GM15510 (cell line): ENCODE measurements around the gene COA1.
A peak's percentile ranks its signal among the peaks of the same experiment; 100 is the strongest.

Source experiments
- POLR2A ChIP-seq: IDR thresholded peaks from 3 replicates; pipeline ENCODE4 v1.6.1; 2011; ENCODE audit warnings: borderline replicate concordance; ENCODE audit not compliant: insufficient read length; ENCODE audit errors: extremely low read depth

The COA1 gene

DNA sequence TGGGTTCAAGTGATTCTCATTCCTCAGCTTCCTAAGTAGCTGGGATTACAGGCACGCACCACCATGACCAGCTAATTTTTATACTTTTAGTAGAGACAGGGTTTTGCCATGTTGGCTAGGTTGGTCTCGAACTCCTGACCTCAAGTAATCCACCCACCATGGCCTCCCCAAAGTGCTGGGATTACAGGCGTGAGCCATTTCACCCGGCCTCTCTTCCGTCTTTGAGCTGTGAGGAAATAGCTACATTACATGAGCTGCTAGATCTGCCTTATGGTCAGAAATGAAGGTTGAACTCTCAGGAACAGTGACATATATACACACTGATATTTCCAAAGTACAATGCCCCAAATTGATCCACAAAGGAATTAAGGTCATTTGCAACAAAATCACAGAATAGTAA is 31.5 kb upstream of the COA1 start:
- TF ChIP-seq POLR2A: no peak

DNA sequence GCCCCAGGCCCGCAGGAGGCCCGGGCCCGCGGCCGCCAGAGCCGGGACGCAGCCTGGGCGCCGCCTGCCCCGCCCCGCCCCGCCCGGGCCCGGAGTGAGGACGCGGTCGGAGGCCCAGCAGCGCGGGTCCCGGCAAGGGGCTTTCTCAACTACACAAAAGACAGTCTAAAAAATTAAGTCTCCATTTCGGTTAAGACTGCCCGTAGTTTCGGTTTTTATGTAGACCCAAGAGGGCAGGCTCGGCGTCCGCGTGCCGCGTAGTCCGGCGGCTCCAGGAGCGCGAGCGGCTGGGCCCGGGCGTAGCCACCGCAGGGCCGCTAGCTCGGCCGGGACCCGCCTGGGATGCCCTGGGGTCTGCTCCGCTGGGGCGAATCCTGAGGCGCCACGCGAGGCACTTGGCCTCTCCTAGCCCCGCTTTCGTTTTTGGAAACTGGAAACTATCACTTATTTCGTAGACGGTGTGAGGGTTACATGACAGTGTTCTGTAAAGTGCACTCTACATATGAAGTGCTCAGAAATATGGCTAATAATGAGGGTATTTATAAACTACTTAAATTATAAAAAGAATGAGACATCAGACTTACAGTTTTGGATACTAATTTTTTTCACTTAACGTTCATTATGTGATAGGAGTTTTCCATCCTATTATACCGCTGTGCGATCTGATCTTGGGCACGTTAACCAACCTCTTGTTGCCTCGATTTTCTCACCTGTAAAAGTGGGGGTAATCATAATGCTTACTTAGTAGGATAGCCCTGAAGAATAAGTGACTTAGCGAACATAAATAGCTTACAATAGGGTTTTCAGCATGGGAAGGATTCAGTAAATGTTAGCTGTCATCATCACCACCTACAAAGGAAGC is 29.7 kb upstream of the COA1 start:
- TF ChIP-seq POLR2A: peak; percentile 5

- TF ChIP-seq POLR2A: peak; percentile 43
Observed at GRCh38 chr7:43758029-43758821, 28.9 kb upstream of the COA1 start, which contains the start of gene BLVRA. TSS of gene BLVRA (plus strand) at chr7:43758680. CDS start at chr7:43771159, 12,479 bp downstream.

DNA sequence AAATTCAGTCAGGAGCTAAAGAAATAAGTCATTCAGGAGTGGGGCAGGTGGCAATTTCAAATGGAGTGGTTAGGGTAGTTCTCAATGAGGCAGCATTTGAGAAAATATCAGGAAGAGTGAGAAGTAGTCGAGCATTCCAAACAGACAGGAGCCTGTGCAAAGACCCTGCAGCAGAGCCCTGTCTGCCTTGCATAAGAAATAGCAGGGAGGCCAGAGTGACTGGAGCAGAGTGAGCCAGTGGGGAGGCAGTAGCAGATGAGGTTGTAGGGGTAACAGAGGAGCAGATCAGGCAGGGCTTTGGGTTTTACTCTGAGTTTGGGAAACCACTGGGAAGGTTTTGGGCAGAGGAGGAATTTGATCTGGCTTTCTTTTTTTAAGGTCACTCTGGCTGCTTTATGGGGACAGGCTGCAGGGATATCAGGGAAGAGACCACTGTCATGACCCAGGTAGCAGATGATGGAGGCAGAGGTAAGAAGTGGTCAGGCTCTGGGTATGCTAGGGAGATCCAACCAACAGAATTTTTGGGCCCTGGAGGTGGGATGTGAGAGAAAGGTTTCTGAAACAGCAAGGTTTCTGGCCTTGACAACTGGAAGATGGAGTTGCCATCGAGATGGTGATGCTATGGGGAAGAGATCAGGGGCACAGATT is 27.9 kb upstream of the COA1 start:
- TF ChIP-seq POLR2A: no peak

DNA sequence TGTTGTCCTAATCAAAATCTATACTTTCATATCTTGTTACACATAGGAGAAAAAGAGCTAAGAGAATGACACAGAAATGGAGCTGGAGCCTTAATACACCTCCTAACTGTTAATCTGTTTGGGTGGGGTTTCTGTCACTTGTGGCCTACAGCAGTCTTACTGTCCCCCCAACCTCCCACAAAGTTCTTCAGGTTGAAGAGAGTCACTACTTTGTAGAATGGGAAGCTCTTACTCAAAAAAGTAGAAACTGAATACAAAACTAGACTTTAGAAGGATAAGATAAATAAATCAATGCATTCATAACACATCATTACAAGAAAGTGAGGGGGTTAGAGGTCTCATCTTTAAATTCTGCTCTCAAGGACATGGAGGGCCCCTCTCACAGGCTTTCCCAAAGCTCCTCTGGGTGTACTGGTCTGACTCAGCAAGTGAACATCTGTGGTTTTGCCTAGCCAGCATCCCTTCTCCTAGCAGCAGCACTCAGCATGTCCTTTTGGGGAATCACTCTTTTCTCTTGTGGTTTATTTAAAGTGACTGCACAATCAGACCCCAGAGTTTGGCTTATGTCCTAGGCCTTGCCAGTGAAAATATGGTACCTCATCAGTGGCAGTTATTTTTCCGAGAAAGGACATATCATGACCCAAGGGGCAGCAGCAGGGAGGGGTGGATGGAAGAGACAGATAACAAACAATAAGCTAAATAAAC is 27.2 kb upstream of the COA1 start:
- TF ChIP-seq POLR2A: no peak

GRCh38 chr7:43754596-43754995 is 25.3 kb upstream of the COA1 start:
- TF ChIP-seq POLR2A: no peak

GRCh38 chr7:43753843-43754242 is 24.5 kb upstream of the COA1 start:
- TF ChIP-seq POLR2A: no peak

- TF ChIP-seq POLR2A: no peak
Observed at GRCh38 chr7:43753271-43753810, 24.0 kb upstream of the COA1 start.

DNA sequence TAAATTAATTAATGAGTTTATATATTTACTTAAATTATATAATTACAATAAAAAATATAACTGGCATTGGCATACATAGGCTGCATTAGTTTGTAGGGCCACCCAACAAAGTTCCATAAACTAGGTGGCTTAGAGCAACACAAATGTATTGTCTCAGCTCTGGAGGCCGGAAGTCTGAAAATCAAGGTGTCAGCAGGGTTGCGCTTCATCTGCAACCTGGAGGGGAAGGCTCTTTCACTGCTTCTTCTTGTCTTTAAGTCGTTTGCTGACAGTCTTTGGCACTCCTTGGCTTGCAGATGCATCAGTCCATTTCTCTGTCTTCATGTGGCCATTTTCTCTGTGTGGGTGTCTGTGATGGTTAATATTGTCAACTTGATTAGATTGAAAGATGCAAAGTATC is 23.1 kb upstream of the COA1 start:
- no peak for TF ChIP-seq POLR2A

GRCh38 chr7:43750016-43750887 is 20.9 kb upstream of the COA1 start:
- TF ChIP-seq POLR2A: no peak

- TF ChIP-seq POLR2A: no peak
Observed at GRCh38 chr7:43749383-43749940, 20.1 kb upstream of the COA1 start.

- no peak for TF ChIP-seq POLR2A
Observed at GRCh38 chr7:43747328-43748105, 18.2 kb upstream of the COA1 start.
